Transverse colon (tissue), 3 donors: Measurements from ENCODE around the gene AGBL4.

Source experiments
- CTCF ChIP-seq, 5 experiments: fragments of 200-600 bp in 3 of 5; fragments of 450-650 bp in 2 of 5; sonication (generic) in 3 of 5; IDR thresholded peaks; 1 replicate in 2 of 5; 2 replicates in 3 of 5; pipeline ENCODE4 v1.5.1; 2016 to 2017; ENCODE audit warnings: antibody characterized with exemption in 5 of 5, inconsistent platforms in 3 of 5, mild to moderate bottlenecking in 2 of 5, moderate library complexity in 1 of 5
- POLR2A ChIP-seq: fragments of 450-650 bp; IDR thresholded peaks from one replicate; pipeline ENCODE4 v1.6.1; 2016; ENCODE audit warnings: antibody characterized with exemption, mild to moderate bottlenecking, moderate library complexity

GRCh38 chr1:48500541-48501450 lies 1523.0 kb downstream of the AGBL4 start:
- TF ChIP-seq CTCF (IDR thresholded peaks at IDR 0.05) (no peak), POLR2A (no peak)
